ENCODE measurements around the gene SYNE4.

Gene SYNE4

GRCh38 chr19:36030264-36031148 is 21.9 kb upstream of the SYNE4 start:
- no peaks in the 10 kb centered on the region for H3K9me3 ChIP-seq
- no peak overlapping the region for H3K27ac ChIP-seq
- H3K4me1 ChIP-seq (ENCODE audit: control insufficient read depth in 1 of 2, insufficient read depth in 1 of 2, low read depth in 1 of 2, low read length in 1 of 2) = no peaks in the 10 kb centered on the region
- H3K27me3 ChIP-seq = peaks cover 23% of the 10 kb centered on the region
- H3K36me3 ChIP-seq = peaks cover 12% of the 10 kb centered on the region
- H3K4me3 ChIP-seq (ENCODE audit: low read depth in 1 of 2, low read length in 1 of 2) = no peak overlapping the region
- no peak for TF ChIP-seq CTCF (IDR thresholded peaks at IDR 0.05)

GRCh38 chr19:36028313-36029041 is 19.9 kb upstream of the SYNE4 start:
- Histone ChIP-seq H3K36me3 (peaks cover 4% of the 10 kb centered on the region), H3K9me3 (no peaks in the 10 kb centered on the region), H3K27ac (no peak overlapping the region), H3K4me1 (ENCODE audit: control insufficient read depth in 1 of 2, insufficient read depth in 1 of 2, low read depth in 1 of 2, low read length in 1 of 2) (no peaks in the 10 kb centered on the region), H3K27me3 (peaks cover 23% of the 10 kb centered on the region), H3K4me3 (ENCODE audit: low read depth in 1 of 2, low read length in 1 of 2) (no peak overlapping the region)
- TF ChIP-seq CTCF (IDR thresholded peaks at IDR 0.05) = no peak

GRCh38 chr19:36027696-36028095 is 19.1 kb upstream of the SYNE4 start:
- Histone ChIP-seq H3K4me1 (ENCODE audit: control insufficient read depth in 1 of 2, insufficient read depth in 1 of 2, low read depth in 1 of 2, low read length in 1 of 2) (no peaks in the 10 kb centered on the region), H3K27ac (no peak overlapping the region), H3K36me3 (peaks cover 4% of the 10 kb centered on the region), H3K4me3 (ENCODE audit: low read depth in 1 of 2, low read length in 1 of 2) (no peak overlapping the region), H3K9me3 (no peaks in the 10 kb centered on the region), H3K27me3 (peaks cover 16% of the 10 kb centered on the region)
- TF ChIP-seq CTCF (IDR thresholded peaks at IDR 0.05) = no peak

GRCh38 chr19:36026091-36026876 is 17.7 kb upstream of the SYNE4 start:
- peaks cover 4% of the 10 kb centered on the region for H3K36me3 ChIP-seq

More at GRCh38 chr19:36026091-36026876, 17.7 kb upstream of the SYNE4 start:
- no peaks in the 10 kb centered on the region for H3K9me3 ChIP-seq
- no peak for TF ChIP-seq CTCF (IDR thresholded peaks at IDR 0.05)
- no peak overlapping the region for H3K4me3 ChIP-seq (ENCODE audit: low read depth in 1 of 2, low read length in 1 of 2)
- peaks cover 2% of the 10 kb centered on the region for H3K27me3 ChIP-seq
- no peak overlapping the region for H3K27ac ChIP-seq
- no peaks in the 10 kb centered on the region for H3K4me1 ChIP-seq (ENCODE audit: control insufficient read depth in 1 of 2, insufficient read depth in 1 of 2, low read depth in 1 of 2, low read length in 1 of 2)
